Hindlimb muscle (tissue), 1 donor: Measurements from ENCODE around the gene CSMD2. TPM values are rescaled to one million over a fixed set of nuclear protein-coding genes. Genes with fewer than 3 reads are reported as not detected.
A peak's percentile ranks its signal among the peaks of the same experiment; 100 is the strongest.

Experiments used
- DNase-seq: peaks from one replicate; pipeline ENCODE4 v3.0.0-alpha.2; 2013
- polyA plus RNA-seq: library from polyadenylated mRNA; unstranded; fragments of 120-200 nt; gene quantifications from one replicate; pipeline ENCODE4 v1.2.1, GENCODE V29; 2013; ENCODE audit not compliant: insufficient read length

Gene CSMD2
- polyA plus RNA-seq, 1 donor = 0.46 TPM

DNA sequence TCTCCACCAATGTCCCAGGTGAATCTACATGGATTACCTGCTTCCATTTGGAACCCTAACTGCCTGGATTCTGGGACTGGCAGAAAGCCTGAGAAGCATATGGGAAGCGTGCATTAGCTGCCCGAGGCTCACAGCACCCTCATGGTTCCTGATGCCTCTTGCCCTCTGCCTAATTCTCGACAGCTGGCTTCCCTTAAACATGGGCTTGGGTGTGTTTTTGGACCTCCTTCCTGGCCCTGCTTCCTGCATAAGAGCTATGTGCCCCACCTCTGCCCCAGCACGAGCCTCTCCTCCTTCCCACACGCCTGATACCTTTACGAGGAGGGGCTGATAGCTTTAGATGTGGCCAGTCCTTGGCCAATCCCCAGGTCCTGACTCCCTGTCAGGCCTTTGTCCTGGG is 453.5 kb downstream of the CSMD2 start:
- no peak for DNase-seq

DNA sequence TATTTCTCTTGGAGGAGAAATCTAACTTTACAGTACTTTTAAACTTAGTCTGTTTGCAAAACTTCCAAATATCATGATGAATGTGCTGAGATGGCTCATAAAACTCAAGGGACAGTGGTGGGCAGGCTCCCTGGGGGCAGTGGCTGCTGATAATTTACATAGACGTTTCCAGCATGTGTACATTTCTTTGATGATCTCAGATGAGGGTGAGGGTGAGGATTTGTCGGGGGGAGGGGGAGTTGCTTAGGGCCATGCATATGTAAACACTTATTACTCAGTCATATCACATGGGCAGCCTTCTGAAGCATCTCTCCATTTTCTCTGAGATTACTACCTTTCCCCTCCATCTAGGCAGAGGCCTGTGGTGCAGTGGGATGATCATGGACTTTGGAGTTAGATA is 454.1 kb downstream of the CSMD2 start:
- no peak for DNase-seq

DNA sequence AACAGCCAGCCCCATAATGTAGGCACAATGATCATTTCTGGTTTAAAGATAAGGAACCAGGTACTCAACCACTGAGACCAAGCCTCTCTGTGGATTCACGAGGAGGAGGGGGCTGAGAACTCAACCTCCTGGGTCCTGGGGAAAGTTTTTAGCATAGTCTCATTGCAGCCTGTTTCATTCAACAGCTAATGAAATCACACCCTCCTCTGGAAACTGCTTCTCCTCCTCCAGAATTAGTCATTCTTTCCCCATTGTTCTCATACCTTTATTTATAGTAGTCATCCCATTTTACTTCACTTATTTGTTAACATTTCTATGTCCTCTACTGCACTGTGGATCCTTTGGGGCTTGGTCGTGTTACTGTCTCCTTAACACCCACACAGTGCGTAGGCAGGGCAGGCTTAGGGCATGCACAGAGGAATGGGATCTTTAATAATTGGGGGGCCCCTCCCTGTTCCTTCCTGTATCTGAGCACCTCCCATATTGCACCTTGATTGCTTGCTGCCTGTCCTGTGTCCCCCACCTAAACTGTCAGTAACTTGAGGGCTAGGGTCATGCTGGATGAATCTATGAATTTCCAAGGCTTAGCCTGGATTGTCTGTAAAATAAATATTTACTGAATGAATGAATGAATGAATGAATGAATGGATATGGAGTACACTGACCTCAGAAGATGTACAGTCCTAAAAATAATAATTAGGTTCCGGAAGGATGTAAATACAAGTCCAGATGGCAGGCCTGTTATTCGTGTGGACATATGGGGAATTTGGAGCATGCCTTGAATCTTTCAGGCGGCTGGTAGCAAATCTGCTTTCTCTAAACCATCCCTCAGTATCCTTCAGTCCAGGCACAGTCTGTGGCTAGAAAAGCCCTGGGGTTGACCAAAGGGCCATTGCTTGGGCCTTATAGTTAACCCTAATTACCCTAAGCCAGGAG is 455.0 kb downstream of the CSMD2 start:
- no peak for DNase-seq

DNA sequence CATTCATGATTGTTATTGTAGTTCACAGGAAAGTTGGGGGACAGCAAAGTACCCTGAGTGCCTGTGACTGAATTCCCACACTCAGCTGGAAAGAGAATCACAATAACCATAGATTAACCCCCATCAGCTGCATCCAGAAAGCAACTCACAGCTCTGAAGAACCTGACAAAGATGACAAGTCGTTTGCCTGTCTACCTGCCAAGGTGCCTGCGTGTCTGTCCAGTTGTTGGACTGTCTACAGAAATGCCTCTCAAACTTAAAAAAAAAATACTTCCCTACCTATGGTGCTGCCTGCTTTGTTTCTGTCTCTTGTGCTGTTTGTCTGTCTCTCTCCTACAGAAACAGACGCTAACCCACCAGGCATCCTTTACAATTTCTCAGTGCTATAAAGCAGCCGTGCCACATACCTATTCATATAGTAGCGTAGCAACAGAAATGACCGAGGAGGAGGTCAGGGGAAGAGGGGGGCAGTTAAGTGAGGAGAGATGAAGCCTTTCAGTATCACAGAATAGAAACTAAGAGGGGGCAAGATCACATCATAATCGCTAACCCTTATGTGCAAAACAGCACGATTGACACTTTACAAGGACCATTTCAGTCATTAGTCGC is 455.8 kb downstream of the CSMD2 start:
- DNase-seq = no peak

DNA sequence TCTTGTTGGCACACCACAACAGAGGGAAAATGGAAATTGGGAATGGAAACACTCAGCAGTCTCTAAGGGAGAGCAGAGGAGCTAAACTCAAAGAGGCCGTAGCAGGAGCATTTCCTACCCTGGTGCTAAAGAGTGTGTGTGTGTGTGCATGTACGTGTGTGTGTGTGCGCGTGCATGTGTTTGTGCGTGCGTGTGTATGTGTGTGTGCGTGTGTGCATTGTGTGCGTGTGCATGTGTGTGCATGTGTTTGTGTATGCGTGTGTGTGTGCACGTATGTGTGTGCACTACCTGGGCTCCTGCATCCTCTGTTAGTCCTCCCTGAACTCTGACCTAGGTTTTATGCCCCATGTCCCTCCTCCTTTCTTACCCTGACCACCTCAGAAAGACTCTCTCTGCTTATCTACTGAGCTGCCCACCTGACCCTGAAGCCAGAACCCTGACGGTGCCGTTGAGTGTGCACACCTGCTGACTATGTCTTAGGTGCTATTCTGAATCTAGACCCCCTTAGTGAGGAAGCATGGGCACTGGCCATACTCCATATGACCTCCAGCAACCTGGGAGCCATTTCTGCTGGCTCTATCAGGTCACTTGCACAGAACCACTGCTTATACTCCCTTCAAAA is 458.3 kb downstream of the CSMD2 start:
- no peak for DNase-seq

DNA sequence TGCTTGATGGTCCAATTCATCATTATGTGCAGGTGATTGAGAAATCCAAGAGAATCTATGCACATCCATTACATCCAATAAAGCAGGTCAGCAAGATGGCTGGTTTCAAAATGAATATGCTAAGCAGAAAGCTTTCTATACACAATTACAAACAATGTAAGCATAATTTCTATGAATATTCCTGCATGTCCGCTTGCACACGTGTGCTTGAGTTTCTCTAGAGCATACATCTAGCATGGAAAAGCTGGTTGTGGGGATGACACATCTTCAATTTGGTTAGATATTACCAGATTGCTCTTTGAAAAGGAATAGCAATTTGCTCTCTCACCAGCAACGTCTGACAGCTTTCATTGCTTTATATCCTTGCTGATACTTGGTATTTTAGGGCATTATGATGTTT is 461.6 kb downstream of the CSMD2 start:
- no peak for DNase-seq

DNA sequence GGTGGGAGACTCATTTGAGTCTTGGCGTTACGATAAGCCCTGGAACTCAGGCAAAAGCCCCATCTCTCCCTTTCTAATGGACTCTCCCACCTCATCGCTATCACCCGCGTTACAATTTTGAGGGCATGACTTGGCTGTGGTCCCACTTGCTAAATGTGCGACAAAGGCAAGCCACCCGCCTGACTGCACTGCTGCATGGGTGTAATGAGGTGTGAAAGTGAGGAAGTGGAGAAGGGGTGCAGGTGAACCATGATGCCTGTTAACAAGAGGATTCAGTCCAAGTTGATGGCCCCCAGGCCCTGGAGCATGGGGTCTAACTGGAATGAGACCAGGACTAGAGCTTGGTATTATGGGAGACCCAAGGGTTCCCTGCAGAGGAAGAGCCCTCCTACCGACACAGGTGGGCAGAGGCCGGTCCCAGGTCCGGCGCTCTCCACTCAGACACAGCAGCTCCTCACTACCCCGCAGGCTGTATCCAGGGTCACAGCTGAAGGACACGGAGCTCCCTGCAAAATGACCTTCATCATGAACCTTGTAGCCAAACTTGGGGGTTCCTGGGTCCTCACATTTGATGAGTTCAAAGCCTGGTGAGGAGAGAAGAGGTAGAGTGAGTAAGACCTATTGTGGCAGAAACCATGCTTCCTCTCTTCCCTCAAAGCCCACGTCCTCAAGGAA is 466.5 kb downstream of the CSMD2 start:
- no peak for DNase-seq

DNA sequence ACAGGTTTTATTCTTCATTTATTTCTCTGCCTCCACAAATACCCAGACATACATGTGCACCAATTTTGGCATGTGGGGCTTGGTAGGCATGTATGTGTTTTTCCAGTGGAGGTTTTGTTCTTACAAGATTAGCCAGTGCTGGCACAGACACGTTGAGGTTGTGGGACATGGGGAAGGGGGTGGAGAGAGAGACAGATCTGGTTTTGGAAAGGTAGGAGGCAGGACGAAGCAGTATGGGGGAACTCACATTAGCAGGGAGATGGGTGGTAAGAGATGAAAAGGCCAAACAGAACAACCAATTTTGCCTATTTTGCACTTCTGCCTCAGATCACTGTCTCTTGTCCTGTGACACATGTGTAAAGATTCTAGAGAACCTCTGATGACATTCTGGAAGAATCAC is 467.2 kb downstream of the CSMD2 start:
- no peak for DNase-seq

DNA sequence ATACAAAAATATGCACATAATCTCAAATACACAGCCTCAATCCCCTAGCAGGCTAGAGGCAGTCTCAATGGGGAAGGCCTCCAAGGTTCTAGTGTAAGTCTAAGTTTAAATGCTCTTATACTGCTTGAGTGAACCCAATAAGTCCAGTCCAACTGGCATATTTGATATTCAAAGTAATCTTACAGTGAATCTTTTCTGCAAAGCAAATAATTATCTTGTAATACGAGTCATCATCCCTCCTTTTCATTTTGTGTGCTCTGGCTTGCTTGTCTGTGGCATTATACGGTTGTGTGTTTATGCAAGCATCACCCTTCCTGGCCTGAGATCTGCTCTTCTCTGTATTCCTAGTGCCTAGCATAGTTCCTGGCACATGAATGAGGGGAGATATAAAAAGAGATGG is 468.1 kb downstream of the CSMD2 start:
- DNase-seq = no peak

DNA sequence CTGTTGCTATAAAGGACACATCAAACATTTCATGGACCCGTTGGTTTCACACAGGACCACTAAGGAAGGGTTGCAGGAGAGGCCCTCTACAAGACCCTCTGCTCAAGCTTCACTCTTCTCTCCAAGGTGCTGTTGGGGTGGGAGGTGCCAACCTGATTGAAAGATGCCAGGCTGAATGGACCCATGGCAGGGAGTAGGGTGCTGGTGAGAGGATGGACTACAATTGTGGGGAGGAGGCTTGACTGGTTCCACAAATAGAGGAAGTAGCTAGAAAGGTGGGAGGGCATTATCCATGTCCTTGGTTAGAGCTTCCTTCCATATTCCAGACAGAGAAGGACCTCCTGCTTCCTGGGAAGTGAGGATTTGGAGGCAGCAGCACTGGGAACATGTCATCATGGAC is 468.7 kb downstream of the CSMD2 start:
- no peak for DNase-seq

DNA sequence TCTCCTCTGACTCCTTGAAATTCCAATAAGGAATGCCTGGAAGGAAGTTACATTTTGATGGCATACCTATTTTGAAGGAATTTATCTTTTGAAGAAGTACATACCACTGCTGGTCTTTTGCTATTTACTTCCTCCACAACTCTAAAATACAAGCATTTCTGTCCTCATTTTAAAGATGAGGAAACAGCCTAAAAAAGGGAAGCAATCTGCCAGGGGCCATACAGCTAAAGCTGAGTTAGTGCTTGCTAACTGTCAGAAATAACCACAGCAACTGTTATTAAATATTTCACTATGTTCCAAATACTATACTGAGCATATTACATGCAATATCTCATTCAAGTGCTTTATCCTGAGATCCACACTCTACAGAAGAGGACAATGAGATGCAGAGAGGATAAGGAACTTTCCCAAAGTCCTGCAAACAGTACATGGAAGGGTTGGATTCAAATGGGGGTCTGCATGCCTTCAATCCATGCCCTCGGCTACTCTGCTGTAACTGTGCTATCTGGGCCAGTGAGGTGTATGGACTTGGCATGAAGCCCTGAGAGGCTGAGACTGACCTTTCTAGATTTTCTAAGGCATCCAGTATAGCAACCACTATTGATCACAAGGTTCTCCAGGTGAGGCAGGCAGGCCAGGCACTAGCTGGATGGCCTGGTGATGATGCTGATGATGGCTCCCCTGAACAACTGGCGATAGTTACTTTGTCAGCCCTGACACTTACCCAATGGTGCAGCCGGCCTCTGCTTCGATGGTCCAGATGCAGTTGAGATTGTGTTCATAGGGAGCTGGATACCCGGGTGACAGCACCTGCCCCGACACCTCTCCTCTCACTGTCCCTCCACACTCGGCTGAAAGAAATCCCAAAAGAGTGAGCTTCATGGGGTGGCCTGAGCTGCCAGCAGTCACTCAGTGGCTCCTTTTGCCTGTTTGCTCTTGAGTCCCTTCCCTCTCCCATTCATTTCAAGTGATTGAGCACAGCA is 472.5 kb downstream of the CSMD2 start:
- no peak for DNase-seq

DNA sequence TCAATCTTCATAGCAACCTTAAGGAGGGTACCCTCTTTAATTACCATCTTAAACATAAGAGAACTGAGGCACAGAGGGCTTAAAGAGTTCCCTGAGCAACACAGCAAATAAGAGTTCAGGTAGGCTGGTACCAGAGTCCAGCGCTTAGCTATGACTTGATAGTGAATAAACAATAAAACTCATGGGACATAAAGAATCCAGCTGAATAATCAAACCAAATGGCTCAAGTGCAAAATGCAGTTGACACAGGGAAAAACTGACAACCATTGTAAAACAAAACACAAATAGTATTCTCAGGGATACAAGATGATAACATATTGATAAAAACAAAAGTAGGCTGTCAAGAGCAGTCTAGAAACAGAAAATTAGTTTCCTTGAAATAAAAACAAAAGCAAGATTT is 478.0 kb downstream of the CSMD2 start:
- DNase-seq = no peak

DNA sequence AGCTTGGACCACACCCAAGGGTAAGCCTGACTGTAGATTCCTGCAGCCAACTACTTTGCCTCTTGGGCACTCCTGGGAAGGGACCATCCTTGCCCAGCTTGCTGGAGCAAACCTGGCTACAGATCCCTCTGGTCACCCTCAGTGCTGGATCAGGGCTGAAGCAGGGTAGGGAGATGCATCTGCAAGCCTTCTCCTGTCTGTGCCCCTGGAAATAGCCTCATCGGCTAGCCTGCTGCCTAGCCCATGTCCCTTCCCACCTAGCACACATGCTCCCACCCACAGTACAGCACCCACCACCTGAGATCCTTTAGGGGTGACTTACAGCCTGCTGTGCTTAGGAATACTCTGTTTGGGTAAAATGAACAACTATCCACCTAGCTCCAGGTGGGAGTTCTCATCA is 478.5 kb downstream of the CSMD2 start:
- DNase-seq = no peak

DNA sequence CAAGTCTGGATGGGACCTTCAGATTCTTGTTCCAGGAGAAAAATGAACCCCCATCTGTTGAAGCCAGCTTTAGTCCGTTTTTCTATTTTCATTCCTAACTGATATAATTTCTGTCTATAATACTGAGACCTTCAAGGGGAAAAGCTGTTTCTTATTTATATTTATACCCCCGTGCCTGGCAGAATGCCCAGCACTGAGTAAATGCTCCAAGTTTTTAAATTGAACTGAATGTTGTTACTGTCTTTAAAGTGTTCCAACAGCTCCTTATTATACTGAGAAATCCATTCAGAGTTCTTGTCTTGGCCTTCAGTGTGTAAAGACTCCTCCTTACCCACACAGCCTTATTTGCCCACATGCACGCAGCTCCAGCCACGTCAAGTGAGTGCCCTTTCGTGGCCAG is 479.8 kb downstream of the CSMD2 start:
- DNase-seq = peak; percentile 2

DNA sequence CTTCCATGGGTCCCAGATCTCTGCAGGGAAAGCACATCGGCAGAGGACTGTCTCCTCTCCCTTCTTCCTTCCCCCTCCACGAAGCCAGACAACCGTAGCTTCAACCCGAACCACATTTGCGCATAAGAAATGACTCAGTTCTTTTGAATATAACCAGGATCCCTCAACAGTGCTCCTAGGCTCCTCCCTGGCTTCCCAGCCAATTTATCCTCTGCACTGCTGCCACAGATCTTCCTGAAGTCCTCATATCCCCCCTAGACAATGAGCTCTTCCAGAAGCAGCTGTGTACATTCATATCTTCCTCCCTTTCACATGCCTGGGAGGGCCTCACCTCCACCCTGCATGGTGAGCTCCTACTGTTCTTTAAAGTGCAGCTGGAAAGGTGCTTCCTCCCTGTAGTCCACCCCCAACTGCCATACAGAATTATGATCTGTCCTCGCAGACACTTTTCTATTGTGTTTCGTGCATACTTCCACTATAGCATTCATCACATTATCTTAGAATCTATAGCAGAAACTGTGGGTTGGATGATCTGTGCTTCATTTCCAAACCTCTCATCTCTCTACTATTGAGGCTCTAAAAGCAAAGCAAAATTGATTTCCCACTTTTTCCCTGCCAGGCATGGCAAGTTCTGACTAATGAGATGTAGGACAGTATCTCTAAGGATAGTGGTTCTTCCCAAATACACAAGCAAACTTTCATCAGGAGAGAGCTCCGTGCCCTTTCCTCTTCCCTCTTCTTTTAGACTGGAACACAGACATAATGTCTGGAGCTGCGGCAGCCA is 480.4 kb downstream of the CSMD2 start:
- DNase-seq = no peak

DNA sequence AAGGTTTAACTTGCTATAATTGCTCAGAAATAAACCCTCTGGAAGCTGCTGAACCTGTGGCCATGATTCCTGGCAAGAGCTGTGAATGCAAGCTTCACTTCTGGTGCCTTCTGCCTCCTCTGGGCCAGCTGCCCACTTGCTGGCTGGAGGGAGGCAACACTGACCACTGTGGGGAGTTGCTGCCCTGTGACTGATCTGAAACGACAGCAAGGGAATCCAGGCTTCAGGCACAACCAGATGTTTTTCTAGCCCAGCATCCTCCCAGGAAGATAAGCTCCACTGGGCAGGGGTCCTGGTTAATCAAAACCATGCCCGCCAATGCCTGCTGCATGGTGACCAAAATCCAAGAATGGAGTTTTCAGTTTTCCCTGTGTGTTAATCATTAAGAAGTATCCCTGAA is 481.1 kb downstream of the CSMD2 start:
- no peak for DNase-seq

DNA sequence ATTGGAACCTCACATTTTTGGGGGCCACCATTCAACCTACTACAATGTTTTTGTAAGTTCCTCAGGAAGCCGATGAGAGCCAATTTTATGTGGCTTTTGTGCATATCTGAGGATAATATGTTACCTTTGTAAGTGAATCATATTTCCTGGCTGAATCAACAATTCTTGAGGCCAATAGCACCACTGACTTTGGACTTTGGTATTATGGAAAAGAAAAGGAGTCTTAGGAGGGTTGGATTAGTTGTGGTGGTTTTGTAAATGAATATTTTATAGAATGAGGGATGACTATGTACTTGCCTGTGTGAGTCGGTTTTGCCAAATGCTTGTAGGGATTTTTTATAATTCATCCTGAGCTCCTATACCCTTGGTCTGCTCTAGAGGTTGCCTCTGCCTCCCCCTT is 482.7 kb downstream of the CSMD2 start:
- no peak for DNase-seq

DNA sequence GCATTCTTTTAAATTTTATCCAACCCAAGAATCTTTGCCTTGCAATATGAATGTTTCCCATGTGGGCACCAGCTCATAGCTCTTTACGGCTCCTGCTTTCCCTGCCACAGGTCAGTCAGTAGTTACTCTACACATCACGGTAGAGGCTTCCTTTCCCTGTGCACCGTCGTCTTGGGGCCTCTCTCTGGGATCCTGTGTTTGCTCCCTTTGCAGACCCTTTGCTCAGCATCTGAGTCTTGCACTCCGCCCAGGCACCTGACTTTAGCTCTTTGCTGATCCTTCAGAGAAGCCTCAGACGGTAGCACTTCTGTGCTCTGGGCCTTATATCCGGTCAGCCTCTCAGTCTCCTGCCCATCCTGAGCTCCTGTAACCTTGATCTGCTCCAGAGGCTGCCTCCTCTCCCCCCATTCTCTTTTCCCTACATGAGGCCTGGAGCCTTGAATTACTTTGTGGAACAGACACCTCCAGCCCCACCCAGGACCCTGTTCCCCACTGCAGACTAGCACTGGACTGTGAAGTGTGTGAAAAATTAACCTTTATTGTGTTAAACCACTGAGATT is 484.7 kb downstream of the CSMD2 start:
- DNase-seq = no peak

DNA sequence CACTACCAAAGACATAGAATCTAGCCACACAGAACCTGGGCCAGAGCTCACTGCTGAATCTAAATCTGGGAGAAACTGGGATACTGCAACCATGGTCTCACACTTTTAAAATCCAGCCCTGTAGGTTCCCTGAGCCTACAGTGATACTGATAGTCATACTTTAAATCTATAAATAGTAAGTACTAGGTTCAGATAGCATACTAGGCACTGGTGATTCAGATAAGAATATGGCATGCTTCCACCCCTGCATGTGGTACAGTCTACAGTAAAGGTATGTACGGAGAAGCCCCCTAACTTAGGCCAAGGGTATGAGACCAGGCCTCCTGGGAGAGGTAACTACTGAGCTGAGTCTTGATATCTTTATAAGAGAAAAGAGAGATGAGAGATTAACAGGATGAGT is 494.5 kb downstream of the CSMD2 start:
- no peak for DNase-seq

DNA sequence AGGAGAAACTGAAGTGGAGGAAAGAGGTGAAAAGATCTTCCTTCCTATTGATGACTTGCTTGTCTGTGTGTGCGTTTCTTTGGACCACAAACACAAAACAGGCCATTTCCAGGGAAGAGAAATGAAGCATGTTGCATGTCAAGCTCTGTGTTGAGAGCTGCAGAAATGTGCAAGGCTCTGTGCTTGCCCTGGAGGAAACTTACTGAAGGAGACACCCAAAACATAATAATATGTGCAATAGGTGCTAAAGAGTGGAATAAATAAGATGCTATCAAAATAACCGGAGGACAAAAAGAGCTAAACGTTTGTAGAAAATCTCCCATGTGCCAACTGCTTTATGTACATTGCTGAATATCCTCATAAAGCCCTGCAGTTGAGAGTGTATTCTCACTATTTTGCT is 496.3 kb downstream of the CSMD2 start:
- no peak for DNase-seq
